22Rv1 (cell line): ENCODE data around the gene TIMM21.

ENCODE experiments used
- ZFX ChIP-seq: fragments of 450-650 bp; IDR thresholded peaks from 2 replicates; pipeline ENCODE4 v1.6.1; 2017; ENCODE audit warnings: antibody characterized with exemption, borderline replicate concordance
- TF ChIP-seq, protein P1 (sequence below): fragments of 450-650 bp; IDR thresholded peaks from 2 replicates; pipeline ENCODE4 v1.5.1; 2017; ENCODE audit warnings: mild to moderate bottlenecking

- TF ChIP-seq, protein P1, sequence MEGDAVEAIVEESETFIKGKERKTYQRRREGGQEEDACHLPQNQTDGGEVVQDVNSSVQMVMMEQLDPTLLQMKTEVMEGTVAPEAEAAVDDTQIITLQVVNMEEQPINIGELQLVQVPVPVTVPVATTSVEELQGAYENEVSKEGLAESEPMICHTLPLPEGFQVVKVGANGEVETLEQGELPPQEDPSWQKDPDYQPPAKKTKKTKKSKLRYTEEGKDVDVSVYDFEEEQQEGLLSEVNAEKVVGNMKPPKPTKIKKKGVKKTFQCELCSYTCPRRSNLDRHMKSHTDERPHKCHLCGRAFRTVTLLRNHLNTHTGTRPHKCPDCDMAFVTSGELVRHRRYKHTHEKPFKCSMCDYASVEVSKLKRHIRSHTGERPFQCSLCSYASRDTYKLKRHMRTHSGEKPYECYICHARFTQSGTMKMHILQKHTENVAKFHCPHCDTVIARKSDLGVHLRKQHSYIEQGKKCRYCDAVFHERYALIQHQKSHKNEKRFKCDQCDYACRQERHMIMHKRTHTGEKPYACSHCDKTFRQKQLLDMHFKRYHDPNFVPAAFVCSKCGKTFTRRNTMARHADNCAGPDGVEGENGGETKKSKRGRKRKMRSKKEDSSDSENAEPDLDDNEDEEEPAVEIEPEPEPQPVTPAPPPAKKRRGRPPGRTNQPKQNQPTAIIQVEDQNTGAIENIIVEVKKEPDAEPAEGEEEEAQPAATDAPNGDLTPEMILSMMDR: no peak
- TF ChIP-seq ZFX: no peak
These were observed 284 bp downstream of the TIMM21 start for GRCh38 chr18:74148543-74149070.
